NOMO-1 (cell line): ENCODE measurements around the gene SLC22A15.
"Not testable (repeated sequence)": the region's sequence is repeated elsewhere in the genome, so short reads cannot be mapped to it uniquely, and the experiment has no call there.

ENCODE experiments used
- DNase-seq, 2 experiments: peaks; one replicate each; lab custom pipeline; 2025; ENCODE audit not compliant: unreplicated experiment in 2 of 2; lab: John Stamatoyannopoulos, UW

Gene SLC22A15

GRCh38 chr1:115976062-115976920 lies at the start of gene SLC22A15:
Gene SLC22A15 (plus strand): TSS chr1:115976513. CDS start chr1:115976628, 115 bp downstream.
- DNase-seq: peak; percentile 90 to 93

- DNase-seq: no peak
Measured at GRCh38 chr1:115927971-115928370, 48.3 kb upstream of the SLC22A15 start.

- DNase-seq: peak in 1 of 2 experiments; percentile 8
Measured at GRCh38 chr1:115929881-115930280, 46.4 kb upstream of the SLC22A15 start.

GRCh38 chr1:115933625-115934024 lies 42.7 kb upstream of the SLC22A15 start:
- DNase-seq: no peak

- no peak for DNase-seq
Measured at GRCh38 chr1:115939455-115939854, 36.9 kb upstream of the SLC22A15 start.

- no peak for DNase-seq
Measured at GRCh38 chr1:115946116-115946515, 30.2 kb upstream of the SLC22A15 start.

GRCh38 chr1:115949156-115949555 lies 27.2 kb upstream of the SLC22A15 start:
- DNase-seq: no peak

- DNase-seq: peak; percentile 6 to 31
Measured at GRCh38 chr1:115951560-115951959, 24.8 kb upstream of the SLC22A15 start.

- DNase-seq: no peak
Measured at GRCh38 chr1:115952547-115952946, 23.8 kb upstream of the SLC22A15 start.

GRCh38 chr1:115953180-115953579 lies 23.1 kb upstream of the SLC22A15 start:
- DNase-seq: no peak

GRCh38 chr1:115954684-115955083 lies 21.6 kb upstream of the SLC22A15 start:
- no peak for DNase-seq

GRCh38 chr1:115955228-115955627 lies 21.1 kb upstream of the SLC22A15 start:
- DNase-seq: no peak

GRCh38 chr1:115958866-115959265 lies 17.4 kb upstream of the SLC22A15 start:
- DNase-seq: no peak

GRCh38 chr1:115969509-115969908 lies 6.8 kb upstream of the SLC22A15 start:
- peak; percentile 77 to 80 for DNase-seq

GRCh38 chr1:115971778-115972177 lies 4.5 kb upstream of the SLC22A15 start:
- not testable (repeated sequence) for DNase-seq

GRCh38 chr1:115973154-115973553 lies 3.2 kb upstream of the SLC22A15 start:
- no peak for DNase-seq

- no peak for DNase-seq
Measured at GRCh38 chr1:115975569-115976061, 698 bp upstream of the SLC22A15 start.

- DNase-seq: peak; percentile 25 to 49
Measured at GRCh38 chr1:115976921-115977498, 697 bp downstream of the SLC22A15 start.

GRCh38 chr1:115977499-115978258 lies 1.4 kb downstream of the SLC22A15 start:
- DNase-seq: peak; percentile 86 to 94

GRCh38 chr1:115978292-115978941 lies 2.1 kb downstream of the SLC22A15 start:
- DNase-seq: peak; percentile 5 to 35

GRCh38 chr1:115980156-115980555 lies 3.8 kb downstream of the SLC22A15 start:
- DNase-seq: no peak
